Neural progenitor cell (in vitro differentiated cells): Measurements from ENCODE around the gene LIPI.

Experiments
- EZH2 ChIP-seq: fragments of 200-600 bp; sonication (generic); IDR thresholded peaks from 2 replicates; pipeline ENCODE4 v1.6.1; 2017; ENCODE audit warnings: antibody characterized with exemption, mild to moderate bottlenecking, moderate library complexity
- EZH2phosphoT487 ChIP-seq: fragments of 200-600 bp; sonication (generic); IDR thresholded peaks from 2 replicates; pipeline ENCODE4 v1.6.1; 2017; ENCODE audit warnings: antibody characterized with exemption
- TF ChIP-seq, protein P1 (sequence below): fragments of 200-600 bp; sonication (generic); IDR thresholded peaks from 2 replicates; pipeline ENCODE4 v1.5.1; 2017; ENCODE audit warnings: antibody characterized with exemption, mild to moderate bottlenecking

- TF ChIP-seq, protein P1, sequence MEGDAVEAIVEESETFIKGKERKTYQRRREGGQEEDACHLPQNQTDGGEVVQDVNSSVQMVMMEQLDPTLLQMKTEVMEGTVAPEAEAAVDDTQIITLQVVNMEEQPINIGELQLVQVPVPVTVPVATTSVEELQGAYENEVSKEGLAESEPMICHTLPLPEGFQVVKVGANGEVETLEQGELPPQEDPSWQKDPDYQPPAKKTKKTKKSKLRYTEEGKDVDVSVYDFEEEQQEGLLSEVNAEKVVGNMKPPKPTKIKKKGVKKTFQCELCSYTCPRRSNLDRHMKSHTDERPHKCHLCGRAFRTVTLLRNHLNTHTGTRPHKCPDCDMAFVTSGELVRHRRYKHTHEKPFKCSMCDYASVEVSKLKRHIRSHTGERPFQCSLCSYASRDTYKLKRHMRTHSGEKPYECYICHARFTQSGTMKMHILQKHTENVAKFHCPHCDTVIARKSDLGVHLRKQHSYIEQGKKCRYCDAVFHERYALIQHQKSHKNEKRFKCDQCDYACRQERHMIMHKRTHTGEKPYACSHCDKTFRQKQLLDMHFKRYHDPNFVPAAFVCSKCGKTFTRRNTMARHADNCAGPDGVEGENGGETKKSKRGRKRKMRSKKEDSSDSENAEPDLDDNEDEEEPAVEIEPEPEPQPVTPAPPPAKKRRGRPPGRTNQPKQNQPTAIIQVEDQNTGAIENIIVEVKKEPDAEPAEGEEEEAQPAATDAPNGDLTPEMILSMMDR, result no peak
- no peak for TF ChIP-seq EZH2phosphoT487
- TF ChIP-seq EZH2, result no peak
These were observed 96.5 kb downstream of the LIPI start for GRCh38 chr21:14114251-14114650.
